RWPE1 (cell line): Measurements from ENCODE around the gene CSF1R.

Experiments
- CTCF ChIA-PET: fragments of 350-600 bp; sonication (Branson Sonifier 250); formaldehyde crosslinking; extraction: SDS; loops from one replicate; lab custom pipeline; 2021; lab: Yijun Ruan, JAX
- POLR2A ChIA-PET: fragments of 400-600 bp; formaldehyde crosslinking; extraction: SDS; loops from one replicate; lab custom pipeline; 2020; ENCODE audit warnings: antibody characterized with exemption; ENCODE audit not compliant: low non-redundant PET; lab: Yijun Ruan, JAX
- DNase-seq: peaks from one replicate; pipeline ENCODE4 v3.0.0; 2012; ENCODE audit warnings: low spot score
- H3K27ac ChIP-seq: fragments of 450-650 bp; 2 replicates; pipeline ENCODE4 v1.5.1; 2017
- TF ChIP-seq, protein P1 (sequence below): fragments of 450-650 bp; conservative IDR thresholded peaks from 2 replicates; pipeline ENCODE4 v1.5.1; 2017; ENCODE audit warnings: low read depth, mild to moderate bottlenecking

The CSF1R gene

DNA sequence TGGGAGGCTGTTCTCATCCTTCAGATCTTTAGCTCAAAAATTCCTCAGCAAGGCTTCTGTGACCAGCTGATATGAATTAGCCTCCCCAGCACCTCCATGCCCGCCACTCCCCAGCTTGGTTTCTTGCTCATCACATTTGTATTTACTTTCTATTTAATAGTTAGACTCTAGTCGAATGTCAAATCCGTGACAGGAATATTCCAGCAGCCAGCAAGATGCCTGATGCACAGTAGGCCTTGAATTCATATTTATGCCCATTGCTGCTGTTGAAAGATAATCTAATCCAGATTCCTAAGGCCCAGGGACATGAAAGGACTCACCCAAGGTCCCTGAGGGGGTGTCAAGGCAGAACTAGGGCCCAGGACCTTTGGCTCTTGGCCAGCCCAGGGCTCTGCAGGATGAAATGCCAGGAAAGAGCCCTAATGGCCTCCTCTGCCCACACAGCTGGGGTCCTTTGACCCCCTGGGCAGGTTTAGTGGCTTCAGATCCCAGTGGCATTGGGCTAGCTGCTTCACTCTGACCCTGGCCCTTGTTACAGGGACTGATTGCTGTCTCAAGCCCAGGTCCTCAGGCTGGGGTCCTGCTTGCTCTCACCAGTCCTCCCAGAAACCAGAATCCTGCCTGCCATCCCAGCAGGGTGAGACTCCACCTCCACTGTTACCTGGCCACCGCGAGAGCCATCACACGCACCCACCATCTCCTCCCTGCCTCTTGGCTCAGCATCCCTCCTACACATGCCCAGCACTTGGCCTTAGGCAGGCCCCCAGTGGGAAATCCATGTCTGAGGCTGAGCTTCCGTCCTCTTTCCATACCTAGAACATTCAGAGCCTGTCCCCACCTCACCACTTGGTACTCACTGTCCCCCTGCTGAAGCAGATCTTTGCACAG is 7.3 kb downstream of the CSF1R start:
- POLR2A ChIA-PET, result no interaction called here
- no peak for DNase-seq
- TF ChIP-seq, protein P1, sequence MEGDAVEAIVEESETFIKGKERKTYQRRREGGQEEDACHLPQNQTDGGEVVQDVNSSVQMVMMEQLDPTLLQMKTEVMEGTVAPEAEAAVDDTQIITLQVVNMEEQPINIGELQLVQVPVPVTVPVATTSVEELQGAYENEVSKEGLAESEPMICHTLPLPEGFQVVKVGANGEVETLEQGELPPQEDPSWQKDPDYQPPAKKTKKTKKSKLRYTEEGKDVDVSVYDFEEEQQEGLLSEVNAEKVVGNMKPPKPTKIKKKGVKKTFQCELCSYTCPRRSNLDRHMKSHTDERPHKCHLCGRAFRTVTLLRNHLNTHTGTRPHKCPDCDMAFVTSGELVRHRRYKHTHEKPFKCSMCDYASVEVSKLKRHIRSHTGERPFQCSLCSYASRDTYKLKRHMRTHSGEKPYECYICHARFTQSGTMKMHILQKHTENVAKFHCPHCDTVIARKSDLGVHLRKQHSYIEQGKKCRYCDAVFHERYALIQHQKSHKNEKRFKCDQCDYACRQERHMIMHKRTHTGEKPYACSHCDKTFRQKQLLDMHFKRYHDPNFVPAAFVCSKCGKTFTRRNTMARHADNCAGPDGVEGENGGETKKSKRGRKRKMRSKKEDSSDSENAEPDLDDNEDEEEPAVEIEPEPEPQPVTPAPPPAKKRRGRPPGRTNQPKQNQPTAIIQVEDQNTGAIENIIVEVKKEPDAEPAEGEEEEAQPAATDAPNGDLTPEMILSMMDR, result no peak
- no peak overlapping the region for H3K27ac ChIP-seq
- CTCF ChIA-PET, result no interaction called here

DNA sequence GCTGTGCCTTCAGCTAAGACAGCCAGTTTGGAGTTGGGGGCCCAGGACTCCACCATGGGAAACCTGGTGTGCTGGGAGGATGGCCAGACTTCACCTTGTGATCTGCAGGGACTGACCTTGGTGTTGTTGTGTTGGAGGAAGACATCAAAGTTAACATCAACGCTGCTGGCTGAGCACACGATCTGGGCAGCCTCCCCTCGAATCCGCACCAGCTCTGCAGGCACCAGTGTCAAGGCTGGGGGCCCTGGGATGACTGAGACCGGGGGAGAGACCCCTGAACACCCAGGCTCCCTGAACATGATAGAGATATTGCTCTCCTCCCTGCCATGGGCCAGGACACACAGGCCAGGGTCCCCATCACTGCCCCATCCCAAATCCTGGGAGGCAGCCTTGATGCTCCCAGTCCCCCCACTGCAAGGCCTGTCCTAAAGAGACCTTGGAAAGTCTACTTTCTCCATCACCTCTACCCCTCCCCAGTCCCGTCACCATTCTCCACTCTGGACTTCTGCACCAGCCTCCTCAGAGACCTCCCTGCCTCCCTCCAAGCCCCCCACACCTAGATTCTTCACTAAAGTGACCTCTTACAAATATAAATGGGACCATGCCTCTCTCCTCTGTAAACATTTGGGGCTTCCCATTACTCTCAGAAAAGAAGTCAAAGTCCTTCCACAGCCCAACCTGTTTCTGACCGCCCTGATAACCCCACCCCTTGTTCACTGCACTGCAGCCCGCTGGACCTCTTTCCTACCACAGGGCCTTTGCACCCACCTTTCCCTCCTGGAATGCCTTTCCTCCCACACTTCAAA is 8.2 kb downstream of the CSF1R start:
- POLR2A ChIA-PET, result interaction anchor here (0.6 kb wide), 1 partner anchor 240 kb away, joined by 3 read pairs; no protein-coding TSS in a partner anchor
- no peak for DNase-seq
- CTCF ChIA-PET, result interaction anchor here (0.5 kb wide), 1 partner anchor 1049 kb away, joined by 3 read pairs; no protein-coding TSS in a partner anchor
- H3K27ac ChIP-seq, result no peak overlapping the region
- TF ChIP-seq, protein P1, result no peak

DNA sequence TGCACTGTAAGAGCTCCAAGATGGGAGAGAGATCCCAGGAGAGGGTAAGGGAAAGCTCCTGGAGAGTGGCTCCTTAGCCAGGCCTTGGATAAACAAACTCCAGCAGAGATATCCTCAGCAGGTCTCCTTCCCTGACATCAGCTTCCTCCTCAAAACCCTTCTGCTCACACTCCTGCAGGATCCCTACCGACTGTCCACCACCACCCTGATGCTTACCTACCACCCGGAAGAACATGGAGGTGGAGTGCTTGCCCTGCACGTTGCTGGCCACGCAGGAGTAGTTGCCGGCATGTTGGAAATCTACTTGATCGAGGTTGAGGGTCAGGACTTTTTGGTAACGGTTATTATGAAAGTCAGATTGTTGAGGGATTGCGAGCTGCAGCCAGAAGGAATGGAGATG is 9.3 kb downstream of the CSF1R start:
- no peak overlapping the region for H3K27ac ChIP-seq
- TF ChIP-seq, protein P1, result no peak
- no peak for DNase-seq
- CTCF ChIA-PET, result interaction anchor here (0.6 kb wide), 1 partner anchor 248 kb away, joined by 3 read pairs; no protein-coding TSS in a partner anchor
- POLR2A ChIA-PET, result no interaction called here

DNA sequence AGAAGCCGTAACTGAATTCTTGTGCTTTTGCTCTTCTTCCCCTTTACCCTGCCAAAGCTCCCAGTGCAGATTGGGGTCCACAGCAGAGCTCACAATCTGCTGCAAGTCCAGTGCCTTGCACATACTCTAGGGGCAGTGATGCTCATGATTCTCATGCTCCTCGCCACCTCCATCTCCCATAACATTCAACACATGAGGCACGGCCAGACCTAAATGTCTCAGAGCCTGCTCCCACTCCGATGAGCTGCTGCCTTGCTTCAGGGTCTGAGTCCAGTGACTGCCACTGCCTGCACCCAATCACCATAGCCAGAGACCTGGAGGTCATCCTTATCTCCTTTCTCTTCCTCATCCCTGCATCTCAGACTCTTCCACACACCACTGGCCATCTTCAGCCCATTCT is 10.5 kb downstream of the CSF1R start:
- ChIA-PET CTCF (interaction anchor here (0.6 to 0.8 kb wide), 2 partner anchors 47 to 594 kb away, joined by 3 to 4 read pairs; no protein-coding TSS in a partner anchor), POLR2A (no interaction called here)
- TF ChIP-seq, protein P1, result no peak
- no peak for DNase-seq
- H3K27ac ChIP-seq, result no peak overlapping the region

DNA sequence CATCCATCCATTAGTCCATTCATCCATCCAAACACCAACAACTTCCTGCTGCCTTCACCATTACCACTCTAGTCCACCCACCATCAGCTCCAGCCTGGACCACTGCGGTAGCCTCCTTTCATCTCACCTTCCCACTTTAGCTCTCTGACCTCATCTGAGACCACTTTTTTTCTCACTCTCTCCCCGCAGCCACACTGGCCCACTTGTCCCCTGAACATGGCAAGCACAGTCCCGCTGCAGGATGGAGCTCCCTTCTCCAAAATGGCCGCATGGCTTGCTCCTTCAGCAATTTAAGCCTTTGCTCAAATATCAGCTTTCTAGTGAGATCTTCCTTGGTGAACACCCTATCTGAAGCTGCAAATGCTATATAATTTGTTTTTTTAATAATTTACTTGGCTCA is 11.1 kb downstream of the CSF1R start:
- no peak for DNase-seq
- ChIA-PET CTCF (interaction anchor here (0.6 to 0.8 kb wide), 2 partner anchors 47 to 594 kb away, joined by 3 to 4 read pairs; no protein-coding TSS in a partner anchor), POLR2A (no interaction called here)
- TF ChIP-seq, protein P1, result no peak
- H3K27ac ChIP-seq, result no peak overlapping the region

DNA sequence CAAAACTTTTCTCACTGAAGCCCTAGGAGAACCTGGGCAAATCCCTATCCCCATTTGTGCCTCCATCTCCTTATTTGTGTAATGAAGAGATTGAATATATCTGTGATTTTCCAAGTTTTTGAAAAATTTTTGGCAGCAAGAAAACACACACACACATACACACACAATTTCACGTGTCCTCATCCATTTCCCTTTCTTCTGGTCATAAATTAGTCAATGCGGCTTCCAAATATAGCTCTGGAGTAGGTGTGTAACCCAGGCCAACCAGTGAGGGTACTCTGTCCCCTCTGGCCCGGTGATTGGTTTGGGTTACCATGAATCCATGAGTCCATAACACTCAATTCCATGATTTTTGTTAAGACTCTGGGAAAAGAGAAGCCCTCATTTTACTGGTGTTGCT is 12.7 kb downstream of the CSF1R start:
- TF ChIP-seq, protein P1, result no peak
- ChIA-PET CTCF (interaction anchor here (0.6 to 1.5 kb wide), 3 partner anchors 10 to 531 kb away, joined by 4 read pairs; no protein-coding TSS in a partner anchor), POLR2A (interaction anchor here (0.6 kb wide), 2 partner anchors 12 to 332 kb away, joined by 3 read pairs; no protein-coding TSS in a partner anchor)
- DNase-seq, result no peak
- H3K27ac ChIP-seq, result no peak overlapping the region
